ENCODE measurements around the gene MECR.

The MECR gene

GRCh38 chr1:29254346-29254745, 23.6 kb upstream of the MECR start:
- no peak for DNase-seq

GRCh38 chr1:29253180-29253579, 22.4 kb upstream of the MECR start:
- no peak for DNase-seq

DNA sequence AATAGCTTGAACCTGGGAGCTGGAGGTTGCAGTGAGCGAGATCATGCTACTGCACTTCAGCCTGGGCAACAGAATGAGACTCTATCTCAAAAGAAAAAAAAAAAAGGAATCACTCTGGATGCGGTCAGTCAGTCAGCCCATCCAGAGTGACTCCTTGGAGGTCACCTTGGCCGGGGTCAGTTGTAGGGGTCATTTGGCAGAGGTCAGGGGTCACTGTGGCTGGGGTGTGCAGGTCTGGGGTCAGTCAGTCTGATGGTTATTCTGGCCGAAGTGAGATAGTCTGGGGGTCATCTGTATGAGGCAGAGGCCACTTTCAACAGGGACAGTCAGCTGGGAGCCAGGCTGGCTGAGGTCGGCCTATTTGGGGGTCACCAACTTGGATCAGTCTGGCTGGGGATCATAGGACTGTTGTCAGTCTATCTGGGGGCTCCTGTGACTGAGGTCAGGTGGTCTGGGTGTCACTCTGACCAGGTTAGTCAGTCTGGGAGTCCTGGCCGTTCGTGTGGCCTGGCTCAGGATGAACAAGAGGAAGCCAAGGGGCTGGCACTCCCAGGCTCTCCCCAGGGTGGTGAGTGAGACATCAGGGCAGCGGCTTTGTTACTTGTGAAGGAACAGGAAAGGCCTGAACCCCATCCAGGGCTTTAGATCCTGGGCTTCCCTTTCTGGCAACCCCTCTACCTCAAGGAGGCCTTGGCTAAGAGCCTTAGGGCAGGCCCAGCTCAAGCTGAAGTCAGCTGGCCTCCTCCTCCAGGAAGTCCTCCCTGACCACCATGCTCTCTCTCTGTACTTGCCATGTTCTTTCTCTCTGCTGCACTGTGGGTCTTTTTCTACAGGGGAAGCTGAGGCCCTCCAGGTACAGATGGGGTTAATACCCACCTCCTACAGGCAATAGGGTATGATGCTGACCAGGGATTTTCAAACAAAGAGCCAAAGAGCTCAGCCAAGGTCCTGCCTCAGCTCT, 20.7 kb upstream of the MECR start:
- no peak for DNase-seq

GRCh38 chr1:29249951-29250581, 19.3 kb upstream of the MECR start:
- DNase-seq = no peak

GRCh38 chr1:29249170-29249691, 18.5 kb upstream of the MECR start:
- no peak for DNase-seq

DNA sequence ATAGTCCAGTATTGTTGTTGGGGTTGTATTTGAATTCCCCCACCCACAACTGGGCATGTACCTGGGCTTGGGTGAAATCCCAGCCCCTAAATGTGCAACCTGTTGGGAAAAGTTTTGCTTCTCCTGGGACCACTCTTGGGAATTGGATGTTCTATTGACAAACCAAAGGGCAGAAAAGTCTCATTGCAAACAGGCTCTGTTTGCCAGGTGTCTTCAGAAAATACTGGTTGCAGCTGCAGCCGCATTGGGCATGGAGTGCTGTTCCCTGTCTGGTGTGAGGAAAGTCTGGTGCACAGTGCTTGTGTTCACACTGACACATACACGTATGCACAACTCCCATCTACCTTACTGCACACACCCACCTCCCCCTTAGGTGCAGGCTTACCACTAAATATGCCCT, 17.7 kb upstream of the MECR start:
- DNase-seq = no peak

DNA sequence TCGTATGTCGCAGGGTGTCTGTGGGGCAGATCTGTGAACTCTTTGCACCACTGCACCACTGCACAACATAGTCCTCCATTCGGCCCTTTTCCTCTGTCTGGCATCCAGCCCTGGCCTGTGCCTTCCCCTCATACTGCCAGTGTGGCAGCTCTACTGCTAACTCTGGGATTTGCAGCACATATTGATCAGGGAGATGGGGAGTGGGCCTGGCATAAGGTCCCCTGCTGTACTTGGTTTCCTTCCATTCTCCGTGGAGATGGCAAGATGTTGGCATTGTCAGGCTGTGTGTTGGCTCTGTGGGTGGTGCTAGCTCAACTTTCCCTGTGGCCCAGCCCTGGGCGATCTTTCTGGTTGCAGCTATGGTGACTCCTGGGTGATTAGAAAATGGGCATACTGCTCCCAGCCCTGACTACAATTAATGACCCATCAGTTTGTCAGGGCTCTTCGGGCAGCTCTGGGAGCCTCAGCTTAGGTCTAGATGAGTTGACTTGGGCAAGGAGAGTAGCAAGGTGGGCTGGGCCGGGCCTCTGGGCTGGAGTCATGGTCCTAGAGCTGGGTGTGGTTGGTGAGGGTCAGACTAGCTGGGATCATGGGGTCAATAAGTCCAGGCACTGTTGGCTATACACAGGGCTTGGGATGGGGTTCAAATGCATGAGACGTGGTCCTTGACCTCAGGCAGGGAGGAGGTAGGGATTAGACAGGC, 17.0 kb upstream of the MECR start:
- DNase-seq = no peak

- no peak for DNase-seq
These were observed 16.3 kb upstream of the MECR start for GRCh38 chr1:29247044-29247443.

DNA sequence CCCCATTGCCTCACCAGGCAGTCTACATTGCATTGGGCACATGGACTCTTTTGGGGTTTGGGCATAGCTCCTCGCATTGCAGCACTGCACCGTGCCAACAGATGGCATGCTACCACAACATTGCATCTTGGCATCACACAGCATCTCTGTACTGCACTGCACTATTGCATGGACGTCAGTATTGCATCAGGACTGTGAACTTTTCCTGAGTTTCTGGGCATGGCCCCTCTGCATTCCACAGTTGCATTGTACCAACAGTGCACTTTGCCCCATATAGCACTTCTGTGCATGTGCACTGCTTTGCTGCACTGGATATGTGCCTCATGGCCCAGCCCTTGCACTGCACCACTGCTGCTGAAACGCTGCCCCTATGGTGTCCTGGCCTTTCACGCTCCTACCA, 15.1 kb upstream of the MECR start:
- no peak for DNase-seq

DNA sequence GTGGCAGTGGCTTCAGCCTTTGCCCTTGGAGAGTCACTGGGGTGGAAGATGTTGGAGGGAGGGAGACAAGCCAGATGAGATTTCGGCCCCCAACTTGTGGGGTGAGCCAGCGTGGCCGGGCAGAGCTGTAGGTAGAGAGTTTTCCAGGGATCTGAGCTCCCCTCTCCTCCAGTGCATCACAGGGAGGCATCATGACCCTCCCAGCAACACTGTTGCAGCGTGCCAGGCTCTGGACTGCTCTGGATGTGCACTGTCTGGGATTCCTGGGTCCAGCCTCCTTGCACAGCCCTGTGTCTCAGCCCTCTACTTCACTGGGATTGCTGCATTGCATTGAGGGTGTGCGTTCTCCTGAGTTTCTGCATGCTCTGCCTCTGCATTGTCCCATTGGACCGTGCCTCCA, 14.5 kb upstream of the MECR start:
- DNase-seq = no peak

- no peak for DNase-seq
These were observed 13.1 kb upstream of the MECR start for GRCh38 chr1:29243871-29244200.

DNA sequence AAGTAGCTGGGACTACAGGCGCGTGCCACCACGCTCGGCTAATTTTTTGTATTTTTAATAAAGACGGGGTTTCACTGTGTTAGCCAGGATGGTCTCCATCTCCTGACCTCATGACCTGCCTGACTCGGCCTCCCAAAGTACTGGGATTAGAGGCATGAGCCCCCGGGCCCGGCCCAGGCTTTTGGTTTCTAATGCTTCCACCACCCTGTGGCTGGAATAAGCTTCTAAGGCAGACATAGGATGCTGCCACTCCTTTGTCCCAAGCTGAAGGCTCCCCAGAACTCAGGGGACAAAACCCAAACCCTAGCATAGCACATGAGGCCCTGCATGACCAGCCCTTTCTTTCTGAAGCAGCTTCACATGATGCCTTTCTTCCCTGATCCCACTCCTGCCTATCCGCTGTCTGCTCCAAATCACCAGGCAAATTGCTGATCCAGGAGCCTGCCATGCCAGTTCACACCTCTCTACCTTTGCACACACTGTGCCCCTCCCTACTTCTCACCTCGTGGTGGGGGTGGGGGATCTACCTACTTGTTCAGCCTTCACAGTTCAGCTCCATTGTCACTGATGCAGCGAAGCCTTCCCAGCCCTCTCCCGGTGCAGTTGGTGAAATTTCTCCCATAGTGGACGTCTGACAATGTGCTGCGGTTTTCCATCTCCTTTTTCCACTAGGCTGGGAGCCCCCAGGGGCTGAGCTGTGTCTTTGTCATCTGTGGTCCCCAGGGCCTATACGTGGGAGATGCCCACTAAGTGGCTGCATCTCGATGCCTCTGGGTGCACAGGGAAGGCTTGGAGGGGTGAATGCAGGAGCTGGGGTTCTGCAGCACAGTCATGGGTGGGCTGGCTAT, 12.5 kb upstream of the MECR start:
- no peak for DNase-seq

- DNase-seq = peak; percentile 47
These were observed 10.3 kb upstream of the MECR start for GRCh38 chr1:29240986-29241385.

DNA sequence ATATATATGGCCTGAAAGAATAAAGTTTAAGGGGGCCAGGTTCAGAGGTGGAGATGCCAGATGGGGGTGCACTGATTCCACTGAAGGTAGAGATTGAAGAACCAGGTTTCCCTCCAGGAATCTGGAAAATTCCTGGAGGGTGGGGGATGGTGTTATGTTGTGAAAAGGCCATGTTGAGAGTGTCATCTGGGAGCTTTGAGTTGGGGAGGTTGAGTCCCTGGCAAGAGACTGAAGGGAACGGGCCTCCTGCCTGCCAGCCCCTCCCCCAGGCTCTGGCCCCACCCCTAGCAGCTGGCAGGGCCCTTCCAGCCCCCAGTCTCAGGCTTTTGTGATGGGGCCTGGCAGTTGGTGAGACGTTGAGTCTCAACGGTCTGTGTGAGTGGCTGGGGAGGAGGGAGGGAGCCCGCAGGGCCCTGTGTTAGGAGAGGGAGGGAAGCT, 9.7 kb upstream of the MECR start:
- DNase-seq = peak; percentile 37

DNA sequence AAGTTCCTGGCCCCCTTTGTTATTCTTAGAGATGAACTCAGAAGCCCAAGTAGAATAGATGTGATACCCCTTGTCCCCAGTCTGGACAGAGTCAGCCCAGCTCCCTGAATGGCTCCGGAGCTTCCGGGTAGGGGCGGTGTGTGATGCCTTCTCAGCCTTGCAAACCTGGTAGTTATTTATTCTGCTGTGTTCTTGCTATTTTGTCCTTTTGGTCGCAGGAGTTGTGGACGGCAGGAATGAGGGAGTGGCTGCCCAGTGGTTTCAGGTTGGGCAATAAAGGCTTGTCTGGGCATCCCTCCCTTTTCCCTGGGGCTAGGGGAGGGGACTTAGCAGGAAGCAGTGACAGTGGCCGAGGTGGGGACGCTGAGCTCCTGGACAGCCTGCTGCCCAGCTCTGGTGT, 8.4 kb upstream of the MECR start:
- DNase-seq = no peak

GRCh38 chr1:29238620-29239002, 7.9 kb upstream of the MECR start:
- no peak for DNase-seq

DNA sequence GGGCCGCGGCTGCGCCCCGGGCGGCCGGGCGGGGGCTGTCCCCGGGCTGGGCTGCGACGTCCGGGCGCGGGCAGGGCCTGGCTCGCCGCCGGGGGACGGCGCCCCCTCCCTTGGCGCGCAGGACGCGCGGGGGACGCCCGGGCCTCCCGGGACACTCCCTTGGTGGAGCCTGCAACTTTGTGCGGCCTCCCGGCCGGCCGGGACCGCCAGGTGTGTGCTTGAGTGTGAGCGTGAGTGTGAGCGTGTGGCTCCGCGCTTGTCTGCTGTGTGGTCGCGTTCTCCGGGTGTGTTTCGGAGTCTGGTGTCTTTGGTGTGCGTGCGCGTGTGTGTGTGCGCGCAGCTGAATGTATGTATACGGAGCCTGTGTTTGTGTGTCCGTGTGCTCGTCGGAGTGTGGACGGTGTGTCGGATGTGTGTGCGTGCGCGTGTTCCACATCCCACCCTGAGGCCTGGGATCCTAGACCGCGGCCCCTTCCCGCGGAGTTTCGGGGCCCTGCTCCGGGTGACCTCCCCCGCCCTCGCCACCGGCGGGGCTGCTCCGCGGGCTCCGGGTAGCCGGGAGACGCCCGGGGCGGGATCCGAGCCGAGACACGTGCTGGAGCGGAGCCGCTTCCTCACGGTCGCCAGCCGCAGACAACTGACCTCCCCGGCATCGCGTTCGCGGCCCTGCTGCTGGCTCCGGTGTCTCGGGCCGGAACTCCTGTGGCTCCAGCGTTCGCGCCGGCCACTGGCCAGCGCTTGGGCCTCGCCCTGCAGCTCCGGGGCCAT, 7.3 kb upstream of the MECR start:
- DNase-seq = no peak

GRCh38 chr1:29237129-29237821, 6.5 kb upstream of the MECR start:
- no peak for DNase-seq

DNA sequence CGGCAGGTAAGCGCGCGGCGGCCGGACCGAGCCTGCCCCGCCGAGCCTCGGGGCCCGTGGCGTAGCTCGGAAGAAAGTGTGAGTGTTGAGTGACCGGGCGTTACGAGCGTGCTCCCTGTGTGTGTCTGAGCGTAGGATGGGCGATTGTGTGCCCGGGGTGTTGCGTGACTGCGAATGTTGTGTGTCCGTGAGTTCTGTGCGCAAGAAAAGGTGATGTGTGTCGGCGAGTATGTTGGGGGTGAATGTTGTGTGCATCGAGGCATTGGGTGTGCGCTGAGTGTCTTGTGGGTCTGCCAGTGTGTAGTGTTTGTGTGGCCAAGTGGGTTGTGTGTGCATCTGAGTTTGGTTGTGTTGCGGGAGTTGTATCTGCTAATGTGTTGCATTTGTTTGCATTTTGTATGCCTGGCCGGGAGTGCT, 6.0 kb upstream of the MECR start:
- no peak for DNase-seq

- no peak for DNase-seq
These were observed 5.4 kb upstream of the MECR start, which contains the start of gene PTPRU for GRCh38 chr1:29235955-29236711. TSS of gene PTPRU (plus strand) at chr1:29236522. CDS start at chr1:29236645, 123 bp downstream.
